NK-92 treated with Interleukin-12 subunit alpha and Interleukin-12 subunit beta, amount 100 ng/mL, for 24 hours (cell line): ENCODE data around the gene DAB2IP.
"Not testable (repeated sequence)": the region's sequence is repeated elsewhere in the genome, so short reads cannot be mapped to it uniquely, and the experiment has no call there.

Experiments
- DNase-seq: peaks from one replicate; lab custom pipeline; 2025; lab: John Stamatoyannopoulos, UW

Gene DAB2IP

DNA sequence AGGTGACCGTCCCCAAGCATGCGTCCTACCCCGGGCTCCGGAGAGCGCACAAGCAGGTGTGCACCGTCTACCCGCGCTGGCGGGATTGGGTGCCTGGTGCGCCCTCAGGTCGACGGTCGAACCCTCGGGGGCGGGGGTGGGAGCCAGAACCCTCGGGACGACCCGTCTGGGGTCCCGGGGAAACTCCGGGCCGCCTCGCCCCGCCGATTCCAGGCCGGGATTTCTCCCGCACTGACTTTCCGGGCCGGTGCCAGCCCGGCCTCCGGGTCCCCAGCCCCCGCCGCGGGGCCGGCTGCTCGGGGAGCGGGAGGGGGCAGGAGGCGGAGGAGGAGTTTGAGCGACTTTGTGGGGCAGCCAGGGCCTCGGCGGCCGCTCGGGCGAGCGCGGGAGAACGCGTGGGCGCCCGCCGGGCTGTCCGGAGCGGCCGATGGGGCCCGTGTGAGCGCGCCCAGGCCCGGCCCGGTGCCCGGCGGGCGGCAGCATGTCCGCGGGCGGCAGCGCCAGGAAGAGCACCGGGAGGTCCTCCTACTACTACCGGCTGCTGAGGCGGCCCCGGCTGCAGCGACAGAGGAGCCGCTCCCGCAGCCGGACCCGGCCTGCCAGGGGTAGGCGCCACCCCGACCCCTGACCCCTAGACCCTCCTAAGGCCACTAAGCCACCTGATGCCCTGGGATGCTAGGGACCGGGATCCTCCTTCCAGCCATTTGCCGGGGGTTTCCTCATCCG is at the start of gene DAB2IP:
Gene DAB2IP, plus strand, starts transcription at position 340 of the 726 bp plus-strand sequence. Its CDS starts 142 bp downstream, at position 482.
- DNase-seq, result no peak

DNA sequence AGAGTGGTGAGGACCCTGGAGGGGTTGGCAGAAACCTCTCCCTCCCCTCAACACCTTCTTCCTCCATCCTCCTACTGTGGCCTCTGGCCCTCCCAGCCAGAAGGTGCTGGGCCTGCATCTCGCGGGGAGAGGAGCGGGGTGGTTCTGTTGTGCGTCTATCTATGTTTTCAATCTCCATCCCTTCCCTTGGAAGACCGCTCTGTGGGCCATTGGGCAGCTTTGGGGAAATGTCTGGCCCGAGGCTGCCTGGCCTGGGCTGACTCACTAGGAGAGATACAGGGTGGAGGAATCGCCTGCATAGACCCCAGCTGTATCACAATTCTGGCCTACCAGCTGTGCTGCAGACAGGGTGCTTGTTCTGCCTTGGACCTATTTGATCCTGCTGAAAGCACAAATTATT is 48.4 kb upstream of the DAB2IP start:
- DNase-seq, result no peak

DNA sequence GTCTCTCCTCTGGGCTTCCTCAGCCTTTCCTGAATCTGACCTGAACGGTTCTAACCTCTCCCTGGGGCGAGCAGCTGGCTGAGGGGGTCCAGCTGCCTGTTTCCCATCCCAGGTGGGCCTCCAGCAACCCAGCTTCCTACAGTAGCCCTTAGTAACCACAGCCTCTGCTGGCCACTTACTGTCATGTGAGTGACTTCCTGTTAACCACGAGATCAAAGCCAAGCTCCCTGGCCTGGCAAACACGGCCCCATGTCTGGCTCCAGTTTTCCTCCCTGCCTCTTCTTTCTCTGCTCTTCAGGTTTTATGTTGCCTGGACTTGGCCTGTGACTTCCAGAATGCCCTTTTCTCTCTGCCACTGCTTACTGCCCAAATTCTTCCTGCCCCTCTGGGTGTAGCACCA is 47.2 kb upstream of the DAB2IP start:
- no peak for DNase-seq

GRCh38 chr9:121604654-121605053 is 46.8 kb upstream of the DAB2IP start:
- DNase-seq, result no peak

GRCh38 chr9:121607434-121608167 is 43.8 kb upstream of the DAB2IP start:
- no peak for DNase-seq

- DNase-seq, result no peak
Observed at GRCh38 chr9:121608168-121608853, 43.1 kb upstream of the DAB2IP start.

DNA sequence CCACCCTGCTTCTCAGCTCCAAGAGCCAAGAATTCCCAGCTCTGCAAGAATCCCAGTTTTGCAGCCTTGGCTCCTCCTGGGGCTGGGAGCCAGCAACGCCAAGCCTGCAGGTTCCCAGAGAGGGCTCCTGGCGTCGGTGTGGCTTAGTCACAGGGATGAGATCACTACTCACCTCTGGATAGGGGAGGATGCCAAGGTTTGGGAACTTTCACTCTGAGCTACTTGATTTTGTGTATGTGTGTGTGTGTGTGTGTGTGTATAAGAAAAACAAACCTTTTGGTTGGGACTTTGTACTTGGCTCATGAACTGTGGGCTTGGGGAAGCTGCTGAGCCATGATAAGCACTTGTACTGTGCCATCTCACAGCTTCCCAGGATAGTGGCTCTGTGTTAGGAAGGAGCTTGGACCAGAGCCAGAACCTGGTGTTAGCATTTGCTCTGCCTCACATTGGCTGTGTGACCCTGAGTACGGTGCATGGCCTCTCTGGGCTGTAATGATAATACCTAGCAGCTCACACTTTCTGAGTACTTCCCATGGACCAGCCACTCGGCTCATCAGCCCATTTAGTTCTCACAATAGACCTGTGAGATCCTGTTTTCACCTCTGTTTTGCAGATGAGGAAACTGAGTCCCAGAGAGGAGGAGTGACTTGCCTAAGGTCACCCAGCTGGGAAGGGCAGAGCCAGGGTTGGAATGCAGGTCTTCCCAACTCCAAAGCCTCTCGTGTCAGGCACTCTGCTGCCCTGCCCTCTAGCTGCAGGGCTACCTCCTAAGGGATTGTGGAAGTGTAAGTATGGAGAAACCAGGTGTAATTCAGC is 41.4 kb upstream of the DAB2IP start:
- DNase-seq, result no peak

GRCh38 chr9:121610638-121610953 is 40.8 kb upstream of the DAB2IP start:
- no peak for DNase-seq

- DNase-seq, result no peak
Observed at GRCh38 chr9:121612511-121612998, 38.9 kb upstream of the DAB2IP start.

GRCh38 chr9:121613009-121613752 is 38.3 kb upstream of the DAB2IP start:
- no peak for DNase-seq

GRCh38 chr9:121616123-121616755 is 35.2 kb upstream of the DAB2IP start:
- DNase-seq, result no peak

DNA sequence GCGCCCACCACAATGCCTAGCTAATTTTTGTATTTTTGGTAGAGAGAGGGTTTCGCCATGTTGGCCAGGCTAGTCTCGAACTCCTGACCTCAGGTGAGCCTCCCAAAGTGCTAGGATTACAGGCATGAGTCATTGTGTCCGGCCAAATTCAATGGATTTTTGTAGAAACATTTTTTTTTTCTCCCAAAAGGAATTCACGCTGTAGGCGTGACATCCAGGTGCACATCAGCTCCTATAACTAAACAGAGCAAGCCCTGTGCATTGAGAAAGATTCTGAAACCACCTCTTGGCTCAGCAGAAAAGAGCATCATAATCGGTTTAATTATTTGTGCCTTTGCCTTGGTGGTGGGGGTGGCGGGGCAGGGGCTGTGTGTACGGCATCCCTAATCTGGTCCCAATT is 32.9 kb upstream of the DAB2IP start:
- no peak for DNase-seq

DNA sequence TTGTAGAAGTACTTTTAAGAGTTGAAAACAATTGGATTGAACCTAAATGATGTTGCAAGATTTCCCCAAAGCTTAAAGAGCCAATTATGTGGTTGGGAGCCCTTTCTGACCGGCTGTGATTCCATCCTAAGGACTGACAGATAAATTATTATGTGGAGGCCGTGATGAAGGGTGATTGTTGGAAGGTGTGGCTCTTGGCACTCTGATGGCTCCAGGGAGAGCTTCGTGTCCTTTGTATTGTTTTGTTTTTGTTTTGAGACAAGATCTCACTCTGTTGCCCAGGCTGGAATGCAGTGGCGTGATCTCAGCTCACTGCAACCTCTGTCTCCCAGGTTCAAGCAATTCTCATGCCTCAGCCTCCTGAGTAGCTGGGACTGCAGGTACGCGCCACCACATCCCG is 32.5 kb upstream of the DAB2IP start:
- DNase-seq, result not testable (repeated sequence)

- no peak for DNase-seq
Observed at GRCh38 chr9:121619545-121620324, 31.7 kb upstream of the DAB2IP start.

GRCh38 chr9:121620325-121620673 is 31.1 kb upstream of the DAB2IP start:
- DNase-seq, result no peak

DNA sequence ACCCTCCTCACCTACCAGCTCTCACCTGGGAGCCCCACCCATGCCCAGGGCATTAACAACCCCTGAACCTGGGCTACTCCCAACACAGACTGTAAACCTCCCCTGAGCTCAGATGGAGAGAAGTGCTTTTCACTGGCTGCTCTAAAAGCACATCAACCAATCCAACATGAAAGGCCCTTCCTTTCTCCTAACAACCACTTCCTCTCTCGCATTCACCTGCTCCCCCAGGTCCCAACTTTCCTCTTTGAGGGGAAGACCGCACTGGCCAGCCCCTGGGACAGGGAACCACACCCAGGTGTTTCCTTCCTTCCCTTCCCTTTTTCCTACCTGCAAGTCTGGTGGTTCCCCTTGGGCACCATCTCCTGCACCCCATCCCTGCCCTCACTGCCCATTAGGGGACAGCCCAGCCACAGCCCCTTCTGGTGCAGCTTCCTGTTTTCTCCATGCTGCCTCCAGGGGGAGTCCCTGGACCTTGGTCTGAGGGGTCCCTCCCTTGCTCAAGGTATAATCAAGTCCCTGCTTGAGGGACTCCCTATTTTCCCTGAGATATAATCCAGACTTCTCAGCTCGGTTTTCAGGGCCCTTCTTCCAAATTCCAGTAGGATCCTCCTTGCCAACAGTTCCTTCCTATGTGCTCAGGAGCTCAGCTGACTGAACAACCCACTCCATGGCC is 30.5 kb upstream of the DAB2IP start:
- no peak for DNase-seq

- DNase-seq, result no peak
Observed at GRCh38 chr9:121622387-121623203, 28.8 kb upstream of the DAB2IP start.

GRCh38 chr9:121623430-121623829 is 28.0 kb upstream of the DAB2IP start:
- not testable (repeated sequence) for DNase-seq

DNA sequence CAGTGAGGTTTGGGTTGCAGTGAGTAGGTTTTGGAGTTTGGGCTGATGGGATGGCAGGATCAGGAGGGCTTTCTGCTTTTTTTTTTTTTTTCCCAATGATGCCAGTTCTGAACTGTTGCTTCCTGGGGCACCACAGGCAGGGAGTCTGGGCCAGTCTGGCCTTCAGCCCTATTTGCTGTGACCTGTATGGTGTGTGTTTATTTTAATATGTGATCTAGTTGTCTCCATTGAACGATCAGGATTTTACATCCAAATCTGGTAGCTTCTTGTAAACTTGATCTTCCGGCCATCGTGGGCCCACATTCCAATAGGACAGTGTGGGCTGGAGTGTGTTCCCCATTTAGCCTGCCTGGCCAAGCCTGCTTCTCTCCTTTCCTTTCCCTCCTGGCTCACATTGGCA is 25.8 kb upstream of the DAB2IP start:
- no peak for DNase-seq
